Vagina (tissue), 2 donors: ENCODE data around the gene LNX2. TPM values are rescaled to one million over a fixed set of nuclear protein-coding genes. Genes with fewer than 3 reads are reported as not detected.

Source experiments
- DNase-seq, 2 donors: peaks; one replicate each; pipeline ENCODE4 v3.0.0-alpha.2; 2017; ENCODE audit errors: extremely low spot score in 2 of 2
- H3K27ac ChIP-seq: fragments of 200-600 bp; sonication (generic); one replicate; pipeline ENCODE4 v1.5.1; 2019
- H3K27me3 ChIP-seq: fragments of 200-600 bp; sonication (generic); one replicate; pipeline ENCODE4 v1.5.1; 2019
- H3K36me3 ChIP-seq, 2 donors: fragments of 200-600 bp; sonication (generic); one replicate each; pipeline ENCODE4 v1.5.1; 2017 to 2019
- H3K4me1 ChIP-seq: fragments of 200-600 bp; sonication (generic); one replicate; pipeline ENCODE4 v1.5.1; 2019
- H3K4me3 ChIP-seq, 2 donors: fragments of 200-600 bp; sonication (generic); 1 replicate in 1 of 2; 2 replicates in 1 of 2; pipeline ENCODE4 v1.5.1; 2016 to 2019
- H3K9me3 ChIP-seq: fragments of 200-600 bp; sonication (generic); one replicate; pipeline ENCODE4 v1.5.1; 2019
- POLR2A ChIP-seq, 2 donors: fragments of 450-650 bp; IDR thresholded peaks; one replicate each; pipeline ENCODE4 v1.6.1; 2017; ENCODE audit warnings: antibody characterized with exemption in 2 of 2, mild to moderate bottlenecking in 2 of 2, moderate library complexity in 2 of 2
- POLR2AphosphoS5 ChIP-seq, 2 donors: sonication (generic); formaldehyde crosslinking; IDR thresholded peaks; one replicate each; pipeline ENCODE4 v1.9.0; 2017; ENCODE audit warnings: antibody characterized with exemption in 2 of 2, mild to moderate bottlenecking in 2 of 2, low read depth in 1 of 2; ENCODE audit not compliant: insufficient read depth in 1 of 2
- intact Hi-C: fragments of 100-400 bp; cut with DNase I; formaldehyde crosslinking; loops from one replicate; pipeline ENCODE4 v1.15.1; 2023
- total RNA-seq: library from RNA; depleted of rRNA; stranded (reverse); fragments of >200 nt; gene quantifications from one replicate; pipeline ENCODE4 v1.2.3, GENCODE V29; 2016
- TF ChIP-seq, protein P1 (sequence below), 3 experiments: fragments of 450-650 bp in 2 of 3; fragments of 200-600 bp in 1 of 3; sonication (generic) in 1 of 3; IDR thresholded peaks; one replicate each; pipeline ENCODE4 v1.5.1; 2017 to 2019; ENCODE audit warnings: antibody characterized with exemption in 3 of 3, mild to moderate bottlenecking in 2 of 3, moderate library complexity in 2 of 3

Gene LNX2
- total RNA-seq, 1 donor from 2014 or later = 12.0 TPM

- Histone ChIP-seq H3K9me3 (no peaks in the 10 kb centered on the region), H3K4me1 (peaks cover 69% of the 10 kb centered on the region), H3K27ac (no peak overlapping the region), H3K4me3 (no peak overlapping the region), H3K27me3 (no peaks in the 10 kb centered on the region), H3K36me3 (no peaks in the 10 kb centered on the region)
- DNase-seq = no peak
- intact Hi-C loops = no loop called here
- TF ChIP-seq, protein P1, sequence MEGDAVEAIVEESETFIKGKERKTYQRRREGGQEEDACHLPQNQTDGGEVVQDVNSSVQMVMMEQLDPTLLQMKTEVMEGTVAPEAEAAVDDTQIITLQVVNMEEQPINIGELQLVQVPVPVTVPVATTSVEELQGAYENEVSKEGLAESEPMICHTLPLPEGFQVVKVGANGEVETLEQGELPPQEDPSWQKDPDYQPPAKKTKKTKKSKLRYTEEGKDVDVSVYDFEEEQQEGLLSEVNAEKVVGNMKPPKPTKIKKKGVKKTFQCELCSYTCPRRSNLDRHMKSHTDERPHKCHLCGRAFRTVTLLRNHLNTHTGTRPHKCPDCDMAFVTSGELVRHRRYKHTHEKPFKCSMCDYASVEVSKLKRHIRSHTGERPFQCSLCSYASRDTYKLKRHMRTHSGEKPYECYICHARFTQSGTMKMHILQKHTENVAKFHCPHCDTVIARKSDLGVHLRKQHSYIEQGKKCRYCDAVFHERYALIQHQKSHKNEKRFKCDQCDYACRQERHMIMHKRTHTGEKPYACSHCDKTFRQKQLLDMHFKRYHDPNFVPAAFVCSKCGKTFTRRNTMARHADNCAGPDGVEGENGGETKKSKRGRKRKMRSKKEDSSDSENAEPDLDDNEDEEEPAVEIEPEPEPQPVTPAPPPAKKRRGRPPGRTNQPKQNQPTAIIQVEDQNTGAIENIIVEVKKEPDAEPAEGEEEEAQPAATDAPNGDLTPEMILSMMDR (IDR thresholded peaks at IDR 0.05) = no peak
- TF ChIP-seq POLR2AphosphoS5 (IDR thresholded peaks at IDR 0.05; ENCODE audit: insufficient read depth in 1 of 2, low read depth in 1 of 2) = no peak
- no peak for TF ChIP-seq POLR2A (IDR thresholded peaks at IDR 0.05)
Measured at GRCh38 chr13:27636589-27637288, 16.4 kb upstream of the LNX2 start.

DNA sequence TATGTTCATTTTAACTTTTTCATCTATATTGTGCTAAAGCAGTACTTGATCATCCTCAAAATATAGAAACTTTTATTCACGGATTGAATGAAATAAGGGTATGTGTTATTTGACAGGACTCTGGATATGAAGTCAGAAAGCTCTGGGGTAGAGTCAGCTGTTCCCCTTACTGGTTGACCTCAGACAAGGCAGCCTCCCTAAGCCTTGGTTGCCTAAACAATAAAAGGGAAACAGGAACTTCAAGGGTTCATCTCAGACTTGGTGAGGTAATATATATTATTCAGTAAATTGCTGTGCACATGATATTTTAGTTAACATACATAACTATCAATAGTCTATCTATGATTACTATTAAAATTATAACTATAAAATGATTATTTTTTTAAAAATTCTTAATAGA, 14.9 kb upstream of the LNX2 start:
- Histone ChIP-seq H3K27ac (peak overlapping the region; percentile 68), H3K27me3 (no peaks in the 10 kb centered on the region), H3K36me3 (no peaks in the 10 kb centered on the region), H3K4me1 (peaks cover 69% of the 10 kb centered on the region), H3K4me3 (no peak overlapping the region), H3K9me3 (no peaks in the 10 kb centered on the region)
- no peak for DNase-seq
- TF ChIP-seq POLR2AphosphoS5 (IDR thresholded peaks at IDR 0.05; ENCODE audit: insufficient read depth in 1 of 2, low read depth in 1 of 2) (no peak), POLR2A (IDR thresholded peaks at IDR 0.05) (no peak)
- TF ChIP-seq, protein P1 (IDR thresholded peaks at IDR 0.05) = no peak
- intact Hi-C loops = no loop called here

DNA sequence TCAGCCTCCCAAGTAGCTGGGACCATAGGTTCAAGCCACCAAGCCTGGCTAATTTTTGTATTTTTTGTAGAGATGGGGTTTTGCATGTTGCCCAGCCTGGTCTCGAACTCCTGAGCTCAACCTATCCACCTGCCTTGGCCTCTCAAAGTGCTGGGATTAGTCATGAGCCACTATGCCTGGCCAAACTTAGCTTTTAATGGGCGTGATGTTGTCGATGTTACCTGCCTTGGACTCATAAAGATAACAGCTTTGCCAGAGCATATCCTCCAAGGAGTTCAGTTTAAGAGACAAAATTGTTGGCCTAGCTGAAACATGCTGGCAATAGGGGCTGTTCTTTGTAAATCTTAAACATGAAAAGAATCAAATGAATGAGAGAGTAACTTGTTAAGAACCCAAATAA, 14.5 kb upstream of the LNX2 start:
- DNase-seq = no peak
- Histone ChIP-seq H3K36me3 (no peaks in the 10 kb centered on the region), H3K4me1 (peaks cover 65% of the 10 kb centered on the region), H3K27ac (peak overlapping the region; percentile 68), H3K27me3 (no peaks in the 10 kb centered on the region), H3K9me3 (no peaks in the 10 kb centered on the region), H3K4me3 (no peak overlapping the region)
- intact Hi-C loops = no loop called here
- no peak for TF ChIP-seq POLR2A (IDR thresholded peaks at IDR 0.05)
- TF ChIP-seq, protein P1 (IDR thresholded peaks at IDR 0.05) = no peak
- TF ChIP-seq POLR2AphosphoS5 (IDR thresholded peaks at IDR 0.05; ENCODE audit: insufficient read depth in 1 of 2, low read depth in 1 of 2) = no peak

DNA sequence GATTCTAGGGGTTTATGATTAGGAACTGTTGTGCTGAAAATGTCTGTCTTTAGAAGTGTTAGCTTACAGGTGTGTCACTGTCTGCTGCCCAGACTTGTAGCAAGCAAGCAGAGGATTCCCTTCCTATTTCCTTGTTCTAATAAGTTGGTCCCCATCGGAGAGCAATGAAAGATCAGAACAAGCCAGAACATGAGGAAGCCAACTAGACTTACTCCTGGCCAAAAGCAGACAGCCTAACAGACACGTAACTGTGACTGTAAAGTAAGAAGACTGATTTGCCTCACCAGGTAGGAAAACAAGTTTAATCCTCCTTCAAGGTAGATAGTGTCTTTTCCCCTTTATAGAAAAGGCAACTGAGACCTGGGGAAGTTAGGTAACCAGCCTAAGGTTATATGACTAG, 13.9 kb upstream of the LNX2 start:
- Histone ChIP-seq H3K27ac (peak overlapping the region; percentile 68), H3K27me3 (no peaks in the 10 kb centered on the region), H3K9me3 (no peaks in the 10 kb centered on the region), H3K4me1 (peaks cover 59% of the 10 kb centered on the region), H3K4me3 (no peak overlapping the region), H3K36me3 (no peaks in the 10 kb centered on the region)
- TF ChIP-seq POLR2AphosphoS5 (IDR thresholded peaks at IDR 0.05; ENCODE audit: insufficient read depth in 1 of 2, low read depth in 1 of 2) = peak in 1 of 2 donors; percentile 75
- TF ChIP-seq, protein P1 (IDR thresholded peaks at IDR 0.05) = no peak
- no peak for TF ChIP-seq POLR2A (IDR thresholded peaks at IDR 0.05)
- DNase-seq = no peak
- intact Hi-C loops = no loop called here

DNA sequence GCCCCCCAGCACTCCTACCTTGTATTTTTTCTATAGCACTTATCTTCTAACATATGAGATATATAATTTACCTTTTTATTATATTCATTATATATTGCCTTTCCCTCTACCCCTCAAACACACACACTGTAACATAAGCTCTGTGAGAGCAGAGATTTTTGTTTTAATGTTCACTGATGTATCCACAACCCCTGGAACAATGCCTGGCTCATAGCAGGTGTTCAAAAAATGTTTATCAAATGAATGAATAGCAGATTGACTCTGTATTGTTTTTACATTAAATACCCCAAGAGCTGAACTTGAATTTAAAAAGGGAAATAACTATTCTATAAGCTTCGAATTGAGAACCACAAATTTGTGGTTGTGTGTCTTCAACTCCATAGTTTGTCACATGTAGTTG, 12.3 kb upstream of the LNX2 start:
- H3K4me1 ChIP-seq = peaks cover 43% of the 10 kb centered on the region
- H3K4me3 ChIP-seq = no peak overlapping the region
- no peaks in the 10 kb centered on the region for H3K36me3 ChIP-seq
- H3K27me3 ChIP-seq = no peaks in the 10 kb centered on the region
- intact Hi-C loops = no loop called here
- no peak overlapping the region for H3K27ac ChIP-seq
- TF ChIP-seq, protein P1 (IDR thresholded peaks at IDR 0.05) = no peak
- TF ChIP-seq POLR2A (IDR thresholded peaks at IDR 0.05) (no peak), POLR2AphosphoS5 (IDR thresholded peaks at IDR 0.05; ENCODE audit: insufficient read depth in 1 of 2, low read depth in 1 of 2) (no peak)
- no peak for DNase-seq
- H3K9me3 ChIP-seq = no peaks in the 10 kb centered on the region
